Measurements from ENCODE around the gene INSC.

- TF ChIP-seq POLR2A (IDR thresholded peaks at IDR 0.05; ENCODE audit: low read depth, low read length) (no peak), POLR2AphosphoS5 (IDR thresholded peaks at IDR 0.05; ENCODE audit: low read depth, low read length) (no peak)
Measured at GRCh38 chr11:15119352-15119751, 4.6 kb downstream of the INSC start.

All from GM12891 (cell line).